ENCODE results near the gene EFNB3. TPM values are rescaled to one million over a fixed set of nuclear protein-coding genes. Genes with fewer than 3 reads are reported as not detected.
A peak's percentile ranks its signal among the peaks of the same experiment; 100 is the strongest.

Gene EFNB3
- total RNA-seq (2021) (1.5 and 1.6 TPM in 2 replicates), Bru-seq, nascent RNA (percentile 21 among the genes with signal in this experiment), BruChase-seq, experiment 1, labeled RNA remaining after a 2-hour chase (percentile 28 among the genes with signal in this experiment), BruChase-seq, experiment 2, labeled RNA remaining after a 6-hour chase (percentile 29 among the genes with signal in this experiment)
- long read RNA-seq, partial matches to known transcripts = 0 of 2 reads
- long read RNA-seq, other reads (novel, unspliced or antisense) = 2 of 2 reads

- ChIA-PET CTCF (no interaction called here), POLR2A (ENCODE audit: unreplicated experiment) (interaction anchor here (0.7 kb wide), 1 partner anchor 282 kb away, joined by 3 read pairs; no protein-coding TSS in a partner anchor)
- Histone ChIP-seq H4K20me1 (ENCODE audit: insufficient read depth) (no peaks in the 10 kb centered on the region), H3K4me2 (no peak within 1 kb of the TSS), H3F3A (ENCODE audit: insufficient read depth, low read depth) (no peaks in the 10 kb centered on the region), H3K9me3 (ENCODE audit: insufficient read depth, low read depth) (no peaks in the 10 kb centered on the region), H3K79me2 (ENCODE audit: low read depth) (no peaks in the 10 kb centered on the region), H3K27me3 (ENCODE audit: insufficient read depth, low read depth) (no peaks in the 10 kb centered on the region), H3K4me1 (replicated peaks; ENCODE audit: insufficient read depth) (no peaks in the 10 kb centered on the region), H3K4me3 (no peak within 1 kb of the TSS), H3K9me2 (ENCODE audit: insufficient read depth) (no peaks in the 10 kb centered on the region), H2AFZ (no peak within 1 kb of the TSS), H3K36me3 (ENCODE audit: low read depth) (no peaks in the 10 kb centered on the region), H3K27ac (no peak within 1 kb of the TSS)
- no TSS peak for BruUV-seq (replicated peaks)
- TF ChIP-seq CTCF (conservative IDR thresholded peaks at IDR 0.05) (no peak), EZH2 (IDR thresholded peaks at IDR 0.05; ENCODE audit: low read depth) (no peak)
- DNase-seq = no peak
- intact Hi-C loops (cut with micrococcal nuclease; ENCODE audit: unreplicated experiment) = no loop called here
Measured at GRCh38 chr17:7704601-7705268, at the start of gene EFNB3. EFNB3 (plus strand) TSS chr17:7705202; CDS start chr17:7705599, 397 bp downstream.

GRCh38 chr17:7655541-7655840 is 49.5 kb upstream of the EFNB3 start:
- BruUV-seq (replicated peaks) = no TSS peak
- CTCF ChIA-PET = no interaction called here

GRCh38 chr17:7656958-7657609 is 47.9 kb upstream of the EFNB3 start:
- Histone ChIP-seq H3K4me2 (no peak overlapping the region), H3K27me3 (ENCODE audit: insufficient read depth, low read depth) (peaks cover 11% of the 10 kb centered on the region), H3F3A (ENCODE audit: insufficient read depth, low read depth) (no peaks in the 10 kb centered on the region), H2AFZ (no peak overlapping the region), H3K27ac (no peak overlapping the region), H3K4me3 (no peak overlapping the region), H3K36me3 (ENCODE audit: low read depth) (no peaks in the 10 kb centered on the region), H3K4me1 (replicated peaks; ENCODE audit: insufficient read depth) (no peaks in the 10 kb centered on the region), H3K9me3 (ENCODE audit: insufficient read depth, low read depth) (no peaks in the 10 kb centered on the region), H3K79me2 (ENCODE audit: low read depth) (no peaks in the 10 kb centered on the region), H3K9me2 (ENCODE audit: insufficient read depth) (no peaks in the 10 kb centered on the region), H4K20me1 (ENCODE audit: insufficient read depth) (no peaks in the 10 kb centered on the region)
- no peak for DNase-seq
- ChIA-PET CTCF (no interaction called here), POLR2A (ENCODE audit: unreplicated experiment) (no interaction called here)
- intact Hi-C loops (cut with micrococcal nuclease; ENCODE audit: unreplicated experiment) = no loop called here
- no peak for TF ChIP-seq CTCF (conservative IDR thresholded peaks at IDR 0.05)
- TF ChIP-seq EZH2 (IDR thresholded peaks at IDR 0.05; ENCODE audit: low read depth) = no peak
- no TSS peak for BruUV-seq (replicated peaks)

More at GRCh38 chr17:7655541-7655840, 49.5 kb upstream of the EFNB3 start:
- Histone ChIP-seq H3K4me1 (replicated peaks; ENCODE audit: insufficient read depth) (no peaks in the 10 kb centered on the region), H3F3A (ENCODE audit: insufficient read depth, low read depth) (no peaks in the 10 kb centered on the region), H3K9me2 (ENCODE audit: insufficient read depth) (no peaks in the 10 kb centered on the region), H3K9me3 (ENCODE audit: insufficient read depth, low read depth) (no peaks in the 10 kb centered on the region), H3K79me2 (ENCODE audit: low read depth) (no peaks in the 10 kb centered on the region), H3K4me3 (no peak overlapping the region), H3K4me2 (no peak overlapping the region), H3K27ac (no peak overlapping the region), H3K27me3 (ENCODE audit: insufficient read depth, low read depth) (peaks cover 11% of the 10 kb centered on the region), H3K36me3 (ENCODE audit: low read depth) (no peaks in the 10 kb centered on the region), H2AFZ (no peak overlapping the region), H4K20me1 (ENCODE audit: insufficient read depth) (no peaks in the 10 kb centered on the region)
- POLR2A ChIA-PET (ENCODE audit: unreplicated experiment) = interaction anchor here (0.6 kb wide), 1 partner anchor 10 kb away, joined by 4 read pairs; no protein-coding TSS in a partner anchor
- intact Hi-C loops (cut with micrococcal nuclease; ENCODE audit: unreplicated experiment) = no loop called here
- TF ChIP-seq EZH2 (IDR thresholded peaks at IDR 0.05; ENCODE audit: low read depth) (no peak), CTCF (conservative IDR thresholded peaks at IDR 0.05) (no peak)
- no peak for DNase-seq

All from PC-9 (cell line).